ENCODE results near the gene ASB18.

DNA sequence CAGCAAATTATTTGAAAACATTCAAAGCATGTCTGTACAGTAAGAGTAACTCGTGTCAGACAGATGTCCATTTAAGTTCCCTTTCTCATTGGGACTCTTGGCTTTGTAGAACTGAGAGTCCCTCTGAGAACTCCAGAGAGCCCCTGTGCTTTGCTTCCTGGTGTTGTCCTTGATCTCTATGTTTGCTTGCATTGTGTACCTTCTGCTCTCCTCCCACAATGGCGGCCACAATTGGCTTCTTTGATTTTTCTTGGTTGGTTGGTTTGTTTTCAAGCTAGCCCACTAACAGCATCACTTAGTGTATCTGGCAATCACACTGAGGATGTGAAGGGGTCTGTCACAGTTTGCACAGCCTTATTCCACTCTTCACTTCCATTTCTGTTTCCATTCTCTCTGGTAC is 15.1 kb downstream of the ASB18 start:
- TF ChIP-seq, protein P1, sequence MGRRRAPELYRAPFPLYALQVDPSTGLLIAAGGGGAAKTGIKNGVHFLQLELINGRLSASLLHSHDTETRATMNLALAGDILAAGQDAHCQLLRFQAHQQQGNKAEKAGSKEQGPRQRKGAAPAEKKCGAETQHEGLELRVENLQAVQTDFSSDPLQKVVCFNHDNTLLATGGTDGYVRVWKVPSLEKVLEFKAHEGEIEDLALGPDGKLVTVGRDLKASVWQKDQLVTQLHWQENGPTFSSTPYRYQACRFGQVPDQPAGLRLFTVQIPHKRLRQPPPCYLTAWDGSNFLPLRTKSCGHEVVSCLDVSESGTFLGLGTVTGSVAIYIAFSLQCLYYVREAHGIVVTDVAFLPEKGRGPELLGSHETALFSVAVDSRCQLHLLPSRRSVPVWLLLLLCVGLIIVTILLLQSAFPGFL (CRISPR knock-in tag; IDR thresholded peaks at IDR 0.05; ENCODE audit: borderline replicate concordance), result no peak
- TF ChIP-seq, protein P2, sequence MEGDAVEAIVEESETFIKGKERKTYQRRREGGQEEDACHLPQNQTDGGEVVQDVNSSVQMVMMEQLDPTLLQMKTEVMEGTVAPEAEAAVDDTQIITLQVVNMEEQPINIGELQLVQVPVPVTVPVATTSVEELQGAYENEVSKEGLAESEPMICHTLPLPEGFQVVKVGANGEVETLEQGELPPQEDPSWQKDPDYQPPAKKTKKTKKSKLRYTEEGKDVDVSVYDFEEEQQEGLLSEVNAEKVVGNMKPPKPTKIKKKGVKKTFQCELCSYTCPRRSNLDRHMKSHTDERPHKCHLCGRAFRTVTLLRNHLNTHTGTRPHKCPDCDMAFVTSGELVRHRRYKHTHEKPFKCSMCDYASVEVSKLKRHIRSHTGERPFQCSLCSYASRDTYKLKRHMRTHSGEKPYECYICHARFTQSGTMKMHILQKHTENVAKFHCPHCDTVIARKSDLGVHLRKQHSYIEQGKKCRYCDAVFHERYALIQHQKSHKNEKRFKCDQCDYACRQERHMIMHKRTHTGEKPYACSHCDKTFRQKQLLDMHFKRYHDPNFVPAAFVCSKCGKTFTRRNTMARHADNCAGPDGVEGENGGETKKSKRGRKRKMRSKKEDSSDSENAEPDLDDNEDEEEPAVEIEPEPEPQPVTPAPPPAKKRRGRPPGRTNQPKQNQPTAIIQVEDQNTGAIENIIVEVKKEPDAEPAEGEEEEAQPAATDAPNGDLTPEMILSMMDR (IDR thresholded peaks at IDR 0.05), result no peak
- TF ChIP-seq NFYB (CRISPR knock-in tag; conservative IDR thresholded peaks at IDR 0.05; ENCODE audit: low read depth) (no peak), NR3C1 (CRISPR knock-in tag; conservative IDR thresholded peaks at IDR 0.05; ENCODE audit: low read depth) (no peak), FOXP1 (CRISPR knock-in tag; IDR thresholded peaks at IDR 0.05; ENCODE audit: borderline replicate concordance) (no peak)
- TF ChIP-seq, protein P3, sequence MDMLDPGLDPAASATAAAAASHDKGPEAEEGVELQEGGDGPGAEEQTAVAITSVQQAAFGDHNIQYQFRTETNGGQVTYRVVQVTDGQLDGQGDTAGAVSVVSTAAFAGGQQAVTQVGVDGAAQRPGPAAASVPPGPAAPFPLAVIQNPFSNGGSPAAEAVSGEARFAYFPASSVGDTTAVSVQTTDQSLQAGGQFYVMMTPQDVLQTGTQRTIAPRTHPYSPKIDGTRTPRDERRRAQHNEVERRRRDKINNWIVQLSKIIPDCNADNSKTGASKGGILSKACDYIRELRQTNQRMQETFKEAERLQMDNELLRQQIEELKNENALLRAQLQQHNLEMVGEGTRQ (CRISPR knock-in tag; IDR thresholded peaks at IDR 0.05), result no peak
- TF ChIP-seq, protein P4, sequence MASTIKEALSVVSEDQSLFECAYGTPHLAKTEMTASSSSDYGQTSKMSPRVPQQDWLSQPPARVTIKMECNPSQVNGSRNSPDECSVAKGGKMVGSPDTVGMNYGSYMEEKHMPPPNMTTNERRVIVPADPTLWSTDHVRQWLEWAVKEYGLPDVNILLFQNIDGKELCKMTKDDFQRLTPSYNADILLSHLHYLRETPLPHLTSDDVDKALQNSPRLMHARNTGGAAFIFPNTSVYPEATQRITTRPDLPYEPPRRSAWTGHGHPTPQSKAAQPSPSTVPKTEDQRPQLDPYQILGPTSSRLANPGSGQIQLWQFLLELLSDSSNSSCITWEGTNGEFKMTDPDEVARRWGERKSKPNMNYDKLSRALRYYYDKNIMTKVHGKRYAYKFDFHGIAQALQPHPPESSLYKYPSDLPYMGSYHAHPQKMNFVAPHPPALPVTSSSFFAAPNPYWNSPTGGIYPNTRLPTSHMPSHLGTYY (CRISPR knock-in tag; IDR thresholded peaks at IDR 0.05), result no peak

Measured in WTC11 (cell line).